ENCODE data around the gene SMIM29. TPM values are rescaled to one million over a fixed set of nuclear protein-coding genes. Genes with fewer than 3 reads are reported as not detected.

Gene SMIM29
- total and polyA plus RNA-seq, 10 of the 15 experiments (the other 5 are each of a cell fraction or from before 2014, with no cell fraction given), result 7.1 to 30.0 (median 16.2) TPM

DNA sequence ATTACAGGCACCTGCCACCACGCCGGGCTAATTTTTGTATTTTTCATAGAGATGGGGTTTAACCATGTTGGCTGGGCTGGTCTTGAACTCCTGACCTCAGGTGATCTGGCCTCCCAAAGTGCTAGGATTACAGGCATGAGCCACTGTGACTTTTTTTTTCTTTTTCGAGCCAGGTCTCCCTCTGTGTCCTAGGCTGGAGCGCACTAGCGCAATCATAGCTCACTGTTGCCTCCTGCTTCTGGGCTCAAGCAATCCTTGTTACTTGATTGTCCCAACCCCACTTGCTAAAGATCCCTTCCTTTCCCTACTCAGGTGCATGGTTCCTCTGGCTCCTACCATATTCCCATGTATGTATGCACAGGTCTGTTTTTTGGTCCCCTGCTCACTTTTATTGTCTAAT, 27.4 kb upstream of the SMIM29 start:
- H3K9ac ChIP-seq (ENCODE audit: control insufficient read depth, insufficient read depth, low read length), result no peak overlapping the region
- SMC1A ChIA-PET (ENCODE audit: uncharacterized antibody, unreplicated experiment), result interaction anchor here (1.0 kb wide), 1 partner anchor 25 kb away, joined by 5 read pairs; no protein-coding TSS in a partner anchor

More for the DNA sequence above, 27.4 kb upstream of the SMIM29 start:
- Histone ChIP-seq H3K79me2 (ENCODE audit: control insufficient read depth, insufficient read depth, low read length) (no peaks in the 10 kb centered on the region), H3K27me3 (replicated peaks in 1 of 2; ENCODE audit: control insufficient read depth in 2 of 2, insufficient read depth in 2 of 2, low read length in 1 of 2) (no peaks in the 10 kb centered on the region), H3K4me1 (ENCODE audit: control insufficient read depth, insufficient read depth, low read length) (peaks cover 13% of the 10 kb centered on the region), H3K27ac (ENCODE audit: control insufficient read depth, insufficient read depth) (no peak overlapping the region), H2AFZ (ENCODE audit: control insufficient read depth, low read depth, low read length) (no peak overlapping the region), H3K36me3 (ENCODE audit: control insufficient read depth in 2 of 2, insufficient read depth in 2 of 2, low read length in 1 of 2) (peaks cover 0 to 5% of the 10 kb centered on the region in 2 experiments; a peak in 3 of 4 replicates), H4K20me1 (ENCODE audit: control insufficient read depth, insufficient read depth) (no peaks in the 10 kb centered on the region), H3K4me3 (no peak overlapping the region), H3K4me2 (ENCODE audit: control insufficient read depth, insufficient read depth) (no peak overlapping the region), H3K9me3 (replicated peaks; ENCODE audit: control insufficient read depth, insufficient read depth, low read length) (no peaks in the 10 kb centered on the region)
- ChIA-PET POLR2A (interaction anchor here (0.7 kb wide), 3 partner anchors 15 to 1685 kb away, joined by 3 to 4 read pairs (median 4); no protein-coding TSS in a partner anchor), CTCF (interaction anchor here (0.7 kb wide), 1 partner anchor 763 kb away, joined by 4 read pairs; no protein-coding TSS in a partner anchor), RAD21 (ENCODE audit: unreplicated experiment) (interaction anchor here (0.7 kb wide), 3 partner anchors 22 to 531 kb away, joined by 3 to 5 read pairs (median 3); no protein-coding TSS in a partner anchor)
- FAIRE-seq (no peak), DNase-seq (ENCODE audit: low read depth, low spot score) (no peak), ATAC-seq (no peak)
- in situ Hi-C loops (cut with MboI), result no loop called here
- TF ChIP-seq, protein P1, sequence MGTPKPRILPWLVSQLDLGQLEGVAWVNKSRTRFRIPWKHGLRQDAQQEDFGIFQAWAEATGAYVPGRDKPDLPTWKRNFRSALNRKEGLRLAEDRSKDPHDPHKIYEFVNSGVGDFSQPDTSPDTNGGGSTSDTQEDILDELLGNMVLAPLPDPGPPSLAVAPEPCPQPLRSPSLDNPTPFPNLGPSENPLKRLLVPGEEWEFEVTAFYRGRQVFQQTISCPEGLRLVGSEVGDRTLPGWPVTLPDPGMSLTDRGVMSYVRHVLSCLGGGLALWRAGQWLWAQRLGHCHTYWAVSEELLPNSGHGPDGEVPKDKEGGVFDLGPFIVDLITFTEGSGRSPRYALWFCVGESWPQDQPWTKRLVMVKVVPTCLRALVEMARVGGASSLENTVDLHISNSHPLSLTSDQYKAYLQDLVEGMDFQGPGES (IDR thresholded peaks at IDR 0.05), result no peak
- TF ChIP-seq BRCA1 (IDR thresholded peaks at IDR 0.05; ENCODE audit: low read depth, low read length), result no peak
- TF ChIP-seq NFYB (IDR thresholded peaks at IDR 0.05; ENCODE audit: insufficient read depth, low read depth, low read length), result no peak
- TF ChIP-seq, protein P2, sequence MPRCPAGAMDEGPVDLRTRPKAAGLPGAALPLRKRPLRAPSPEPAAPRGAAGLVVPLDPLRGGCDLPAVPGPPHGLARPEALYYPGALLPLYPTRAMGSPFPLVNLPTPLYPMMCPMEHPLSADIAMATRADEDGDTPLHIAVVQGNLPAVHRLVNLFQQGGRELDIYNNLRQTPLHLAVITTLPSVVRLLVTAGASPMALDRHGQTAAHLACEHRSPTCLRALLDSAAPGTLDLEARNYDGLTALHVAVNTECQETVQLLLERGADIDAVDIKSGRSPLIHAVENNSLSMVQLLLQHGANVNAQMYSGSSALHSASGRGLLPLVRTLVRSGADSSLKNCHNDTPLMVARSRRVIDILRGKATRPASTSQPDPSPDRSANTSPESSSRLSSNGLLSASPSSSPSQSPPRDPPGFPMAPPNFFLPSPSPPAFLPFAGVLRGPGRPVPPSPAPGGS (IDR thresholded peaks at IDR 0.05; ENCODE audit: borderline replicate concordance, insufficient read depth, low read depth, low read length, poor library complexity, severe bottlenecking), result no peak
- TF ChIP-seq MYC (IDR thresholded peaks at IDR 0.05; ENCODE audit: insufficient read depth, insufficient read length, insufficient replicate concordance, low read length, severe bottlenecking), result no peak
- TF ChIP-seq ZNF274 (IDR thresholded peaks at IDR 0.05; ENCODE audit: insufficient read depth, insufficient read length), result no peak
- TF ChIP-seq, protein P3, sequence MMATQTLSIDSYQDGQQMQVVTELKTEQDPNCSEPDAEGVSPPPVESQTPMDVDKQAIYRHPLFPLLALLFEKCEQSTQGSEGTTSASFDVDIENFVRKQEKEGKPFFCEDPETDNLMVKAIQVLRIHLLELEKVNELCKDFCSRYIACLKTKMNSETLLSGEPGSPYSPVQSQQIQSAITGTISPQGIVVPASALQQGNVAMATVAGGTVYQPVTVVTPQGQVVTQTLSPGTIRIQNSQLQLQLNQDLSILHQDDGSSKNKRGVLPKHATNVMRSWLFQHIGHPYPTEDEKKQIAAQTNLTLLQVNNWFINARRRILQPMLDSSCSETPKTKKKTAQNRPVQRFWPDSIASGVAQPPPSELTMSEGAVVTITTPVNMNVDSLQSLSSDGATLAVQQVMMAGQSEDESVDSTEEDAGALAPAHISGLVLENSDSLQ (IDR thresholded peaks at IDR 0.05), result no peak
- TF ChIP-seq, protein P4, sequence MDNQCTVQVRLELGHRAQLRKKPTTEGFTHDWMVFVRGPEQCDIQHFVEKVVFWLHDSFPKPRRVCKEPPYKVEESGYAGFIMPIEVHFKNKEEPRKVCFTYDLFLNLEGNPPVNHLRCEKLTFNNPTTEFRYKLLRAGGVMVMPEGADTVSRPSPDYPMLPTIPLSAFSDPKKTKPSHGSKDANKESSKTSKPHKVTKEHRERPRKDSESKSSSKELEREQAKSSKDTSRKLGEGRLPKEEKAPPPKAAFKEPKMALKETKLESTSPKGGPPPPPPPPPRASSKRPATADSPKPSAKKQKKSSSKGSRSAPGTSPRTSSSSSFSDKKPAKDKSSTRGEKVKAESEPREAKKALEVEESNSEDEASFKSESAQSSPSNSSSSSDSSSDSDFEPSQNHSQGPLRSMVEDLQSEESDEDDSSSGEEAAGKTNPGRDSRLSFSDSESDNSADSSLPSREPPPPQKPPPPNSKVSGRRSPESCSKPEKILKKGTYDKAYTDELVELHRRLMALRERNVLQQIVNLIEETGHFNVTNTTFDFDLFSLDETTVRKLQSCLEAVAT (IDR thresholded peaks at IDR 0.05), result no peak
- TF ChIP-seq MXI1 (IDR thresholded peaks at IDR 0.05; ENCODE audit: low read depth, low read length), result no peak
- no peak for TF ChIP-seq ASH2L (IDR thresholded peaks at IDR 0.05; ENCODE audit: borderline replicate concordance, low read depth)
- 92% methylated on average over 5 of the region's 5 CpGs for WGBS (ENCODE audit: insufficient coverage, insufficient replicate concordance, low lambda C conversion rate, missing lambda C conversion rate)
- intact Hi-C loops (cut with micrococcal nuclease; ENCODE audit: unreplicated experiment), result no loop called here
- BruUV-seq (replicated peaks), result no TSS peak
